ENCODE results near the gene PCK1. TPM values are rescaled to one million over a fixed set of nuclear protein-coding genes. Genes with fewer than 3 reads are reported as not detected.

PCK1 gene
- total and polyA plus RNA-seq, 2 of the 13 experiments (the other 11 are each of a cell fraction or from before 2014, with no cell fraction given), result 6.5 to 12.6 TPM

- TF ChIP-seq GFI1 (CRISPR knock-in tag; IDR thresholded peaks at IDR 0.05; ENCODE audit: borderline replicate concordance) (no peak), IRF9 (CRISPR knock-in tag; IDR thresholded peaks at IDR 0.05; ENCODE audit: borderline replicate concordance) (peak; percentile 28; the same call in 1 of the 2 replicates), ZNF292 (CRISPR knock-in tag; IDR thresholded peaks at IDR 0.05; ENCODE audit: borderline replicate concordance, low read depth) (0 out of 2 replicates have a peak, but pooled peaks have one; percentile 29), ZFP36L1 (CRISPR knock-in tag; IDR thresholded peaks at IDR 0.05) (0 out of 2 replicates have a peak, but pooled peaks have one; percentile 68), ZMYM4 (CRISPR knock-in tag; IDR thresholded peaks at IDR 0.05) (peak; percentile 42; the same call in 1 of the 2 replicates), RARA (CRISPR knock-in tag; IDR thresholded peaks at IDR 0.05) (peak; percentile 22; the same call in 1 of the 2 replicates), ZMAT5 (CRISPR knock-in tag; IDR thresholded peaks at IDR 0.05; ENCODE audit: borderline replicate concordance, low read depth) (no peak), ZFP82 (CRISPR knock-in tag; IDR thresholded peaks at IDR 0.05; ENCODE audit: borderline replicate concordance) (0 out of 2 replicates have a peak, but pooled peaks have one; percentile 51), ZGPAT (CRISPR knock-in tag; IDR thresholded peaks at IDR 0.05) (no peak), ZNF850 (CRISPR knock-in tag; conservative IDR thresholded peaks at IDR 0.05) (0 out of 2 replicates have a peak, but pooled peaks have one; percentile 69), ZNF687 (CRISPR knock-in tag; IDR thresholded peaks at IDR 0.05) (peak; percentile 49; the same call in 1 of the 2 replicates), AGO1 (IDR thresholded peaks at IDR 0.05; ENCODE audit: low read depth, low read length, poor library complexity, severe bottlenecking) (peak; percentile 66), NR3C1 (CRISPR knock-in tag; IDR thresholded peaks at IDR 0.05) (no peak), SMC3 (IDR thresholded peaks at IDR 0.05; ENCODE audit: low read length) (peak; percentile 96), PBX3 (CRISPR knock-in tag; IDR thresholded peaks at IDR 0.05; ENCODE audit: borderline replicate concordance) (peak; percentile 64; the same call in 1 of the 2 replicates), CEBPB (IDR thresholded peaks at IDR 0.05; ENCODE audit: borderline replicate concordance, low read depth, low read length) (peak; percentile 28; the same call in 1 of the 2 replicates), HHEX (CRISPR knock-in tag; IDR thresholded peaks at IDR 0.05) (peak; percentile 32; the same call in 1 of the 2 replicates), ZNF552 (CRISPR knock-in tag; IDR thresholded peaks at IDR 0.05; ENCODE audit: borderline replicate concordance) (0 out of 2 replicates have a peak, but pooled peaks have one; percentile 45)
Measured at GRCh38 chr20:57594092-57594951, 33.4 kb downstream of the PCK1 start (continued).
